Esophagus muscularis mucosa (tissue), 3 donors: ENCODE data around the gene FBXO28.

Experiments
- POLR2AphosphoS5 ChIP-seq, 2 donors: sonication (generic); formaldehyde crosslinking; IDR thresholded peaks; one replicate each; pipeline ENCODE4 v1.6.1; 2017; ENCODE audit warnings: antibody characterized with exemption in 2 of 2
- TF ChIP-seq, protein P1 (sequence below), 3 experiments: fragments of 200-600 bp in 2 of 3; fragments of 450-650 bp in 1 of 3; sonication (generic) in 2 of 3; IDR thresholded peaks; one replicate each; pipeline ENCODE4 v1.5.1; 2017 to 2019; ENCODE audit warnings: antibody characterized with exemption in 3 of 3, mild to moderate bottlenecking in 2 of 3, moderate library complexity in 1 of 3

DNA sequence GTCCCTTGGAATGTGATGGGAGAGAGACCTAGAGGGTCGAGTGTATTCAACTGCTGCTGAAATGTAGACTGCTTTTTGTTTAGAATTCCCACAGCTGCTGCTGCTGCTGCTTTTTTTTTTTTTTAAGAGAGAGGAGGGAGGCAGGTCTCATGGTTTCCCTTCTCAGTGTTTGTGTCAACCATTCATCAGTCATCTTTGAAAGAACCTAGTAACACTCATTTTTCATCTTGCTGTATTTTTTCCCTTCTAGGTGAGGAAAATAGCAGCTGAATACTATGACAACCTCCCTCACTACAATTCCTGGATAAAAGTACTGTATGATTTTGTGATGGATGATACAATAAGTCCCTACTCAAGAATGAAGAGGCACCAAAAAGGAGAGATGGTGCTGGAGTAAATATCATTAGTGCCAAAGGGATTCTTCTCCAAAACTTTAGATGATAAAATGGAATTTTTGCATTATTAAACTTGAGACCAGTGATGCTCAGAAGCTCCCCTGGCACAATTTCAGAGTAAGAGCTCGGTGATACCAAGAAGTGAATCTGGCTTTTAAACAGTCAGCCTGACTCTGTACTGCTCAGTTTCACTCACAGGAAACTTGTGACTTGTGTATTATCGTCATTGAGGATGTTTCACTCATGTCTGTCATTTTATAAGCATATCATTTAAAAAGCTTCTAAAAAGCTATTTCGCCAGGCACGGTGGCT, 78.3 kb downstream of the FBXO28 start:
- TF ChIP-seq, protein P1, sequence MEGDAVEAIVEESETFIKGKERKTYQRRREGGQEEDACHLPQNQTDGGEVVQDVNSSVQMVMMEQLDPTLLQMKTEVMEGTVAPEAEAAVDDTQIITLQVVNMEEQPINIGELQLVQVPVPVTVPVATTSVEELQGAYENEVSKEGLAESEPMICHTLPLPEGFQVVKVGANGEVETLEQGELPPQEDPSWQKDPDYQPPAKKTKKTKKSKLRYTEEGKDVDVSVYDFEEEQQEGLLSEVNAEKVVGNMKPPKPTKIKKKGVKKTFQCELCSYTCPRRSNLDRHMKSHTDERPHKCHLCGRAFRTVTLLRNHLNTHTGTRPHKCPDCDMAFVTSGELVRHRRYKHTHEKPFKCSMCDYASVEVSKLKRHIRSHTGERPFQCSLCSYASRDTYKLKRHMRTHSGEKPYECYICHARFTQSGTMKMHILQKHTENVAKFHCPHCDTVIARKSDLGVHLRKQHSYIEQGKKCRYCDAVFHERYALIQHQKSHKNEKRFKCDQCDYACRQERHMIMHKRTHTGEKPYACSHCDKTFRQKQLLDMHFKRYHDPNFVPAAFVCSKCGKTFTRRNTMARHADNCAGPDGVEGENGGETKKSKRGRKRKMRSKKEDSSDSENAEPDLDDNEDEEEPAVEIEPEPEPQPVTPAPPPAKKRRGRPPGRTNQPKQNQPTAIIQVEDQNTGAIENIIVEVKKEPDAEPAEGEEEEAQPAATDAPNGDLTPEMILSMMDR (IDR thresholded peaks at IDR 0.05), result no peak
- TF ChIP-seq POLR2AphosphoS5 (IDR thresholded peaks at IDR 0.05), result no peak
